Measurements from ENCODE around the gene HYAL3. TPM values are rescaled to one million over a fixed set of nuclear protein-coding genes. Genes with fewer than 3 reads are reported as not detected.
"Not testable (repeated sequence)": the region's sequence is repeated elsewhere in the genome, so short reads cannot be mapped to it uniquely, and the experiment has no call there.

Gene HYAL3
- polyA plus RNA-seq, 1 experiment: 3.0 TPM

DNA sequence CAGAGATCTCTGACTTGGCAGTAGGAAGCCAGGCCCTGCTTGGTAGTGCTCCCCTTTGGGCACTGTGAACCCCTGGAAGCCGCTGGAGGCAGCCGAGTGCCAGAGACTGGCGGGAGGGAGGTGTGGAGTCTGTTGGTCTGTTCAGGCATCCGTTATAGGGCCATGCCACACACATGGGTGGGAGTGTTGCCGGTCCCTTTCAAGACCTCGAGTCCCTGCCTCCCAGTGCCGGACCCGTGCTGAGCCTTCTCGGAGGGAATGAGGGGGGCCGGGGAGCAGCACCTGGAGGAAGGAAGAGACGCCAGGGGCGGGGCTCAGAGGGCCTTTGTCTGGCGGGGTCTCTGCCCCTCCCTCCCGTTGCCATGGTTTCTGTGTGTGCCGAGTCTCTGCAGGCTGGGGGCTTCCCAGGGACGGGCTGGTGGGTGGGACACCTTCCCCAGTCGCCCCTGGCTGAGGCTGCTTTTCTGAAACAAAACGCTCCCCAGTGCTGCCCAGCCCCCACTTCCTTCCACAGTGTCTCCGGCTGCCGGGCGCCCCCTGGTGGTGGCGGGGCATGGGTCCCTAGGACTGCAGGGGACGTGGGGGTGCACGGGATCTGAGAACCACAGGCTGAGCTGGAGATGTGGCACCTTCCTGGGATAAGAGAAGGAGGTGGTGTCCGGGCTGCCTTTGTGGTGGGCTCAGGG lies 53.2 kb downstream of the HYAL3 start:
- peak overlapping the region; percentile 91 for H3K27ac ChIP-seq (ENCODE audit: low read depth, low read length)
- H3K27me3 ChIP-seq (ENCODE audit: control insufficient read depth, insufficient read depth, low read length): no peaks in the 10 kb centered on the region
- H3K9me3 ChIP-seq (ENCODE audit: control insufficient read depth, insufficient read depth, low read length): no peaks in the 10 kb centered on the region; the same call in 1 of the 2 replicates
- ChIA-PET POLR2A (interaction anchor here (0.8 to 2.8 kb wide), 6 partner anchors 10 to 91 kb away, joined by 3 to 24 read pairs (median 4); partner anchors contain the start of gene GNAI2), CTCF (interaction anchor here (0.6 to 1.9 kb wide), 28 partner anchors 8 to 1949 kb away, joined by 3 to 45 read pairs (median 5); partner anchors contain the start of genes GNAI2, GNAT1, HYAL3 and NAA80)
- peak overlapping the region; percentile 49 for H3K4me3 ChIP-seq (ENCODE audit: low read depth, low read length)
- no peak for DNase-seq (ENCODE audit: low read depth, low spot score)
- TF ChIP-seq, protein P1, sequence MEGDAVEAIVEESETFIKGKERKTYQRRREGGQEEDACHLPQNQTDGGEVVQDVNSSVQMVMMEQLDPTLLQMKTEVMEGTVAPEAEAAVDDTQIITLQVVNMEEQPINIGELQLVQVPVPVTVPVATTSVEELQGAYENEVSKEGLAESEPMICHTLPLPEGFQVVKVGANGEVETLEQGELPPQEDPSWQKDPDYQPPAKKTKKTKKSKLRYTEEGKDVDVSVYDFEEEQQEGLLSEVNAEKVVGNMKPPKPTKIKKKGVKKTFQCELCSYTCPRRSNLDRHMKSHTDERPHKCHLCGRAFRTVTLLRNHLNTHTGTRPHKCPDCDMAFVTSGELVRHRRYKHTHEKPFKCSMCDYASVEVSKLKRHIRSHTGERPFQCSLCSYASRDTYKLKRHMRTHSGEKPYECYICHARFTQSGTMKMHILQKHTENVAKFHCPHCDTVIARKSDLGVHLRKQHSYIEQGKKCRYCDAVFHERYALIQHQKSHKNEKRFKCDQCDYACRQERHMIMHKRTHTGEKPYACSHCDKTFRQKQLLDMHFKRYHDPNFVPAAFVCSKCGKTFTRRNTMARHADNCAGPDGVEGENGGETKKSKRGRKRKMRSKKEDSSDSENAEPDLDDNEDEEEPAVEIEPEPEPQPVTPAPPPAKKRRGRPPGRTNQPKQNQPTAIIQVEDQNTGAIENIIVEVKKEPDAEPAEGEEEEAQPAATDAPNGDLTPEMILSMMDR (IDR thresholded peaks at IDR 0.05; ENCODE audit: low read depth, low read length): peak; percentile 97

DNA sequence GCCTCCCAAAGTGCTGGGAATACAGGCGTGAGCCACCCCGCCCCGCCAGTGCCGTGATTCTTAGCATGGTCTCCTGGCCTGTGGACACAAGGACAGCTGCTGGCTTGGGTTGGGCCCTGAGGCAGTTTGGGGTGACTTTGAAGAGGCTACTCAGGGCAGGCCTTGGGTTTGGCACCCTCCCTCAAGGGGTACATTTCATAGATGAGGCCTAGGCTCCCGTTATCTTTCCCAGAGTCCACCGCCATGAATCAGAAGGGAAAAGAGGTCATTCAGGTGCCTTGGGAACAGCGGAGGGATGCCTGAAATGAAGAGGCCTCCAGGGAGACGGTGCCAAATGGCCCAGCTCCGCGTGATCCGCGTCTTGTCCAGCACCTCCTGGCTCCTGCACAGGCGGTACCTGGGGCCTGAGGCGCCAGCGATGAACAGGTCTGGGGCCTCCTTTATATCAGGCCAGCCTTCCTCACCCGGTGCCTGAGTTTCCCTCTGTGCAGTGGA lies 53.9 kb downstream of the HYAL3 start:
- CTCF ChIA-PET: no interaction called here
- Histone ChIP-seq H3K4me3 (ENCODE audit: low read depth, low read length) (peak overlapping the region; percentile 49; the same call in 1 of the 2 replicates), H3K27ac (ENCODE audit: low read depth, low read length) (peak overlapping the region; percentile 91), H3K9me3 (ENCODE audit: control insufficient read depth, insufficient read depth, low read length) (no peaks in the 10 kb centered on the region; the same call in 1 of the 2 replicates), H3K27me3 (ENCODE audit: control insufficient read depth, insufficient read depth, low read length) (no peaks in the 10 kb centered on the region)
- TF ChIP-seq, protein P1 (IDR thresholded peaks at IDR 0.05; ENCODE audit: low read depth, low read length): no peak
- DNase-seq (ENCODE audit: low read depth, low spot score): no peak
- POLR2A ChIA-PET: interaction anchor here (1.2 to 1.6 kb wide), 2 partner anchors 10 to 50 kb away, joined by 3 to 4 read pairs; no protein-coding TSS in a partner anchor

DNA sequence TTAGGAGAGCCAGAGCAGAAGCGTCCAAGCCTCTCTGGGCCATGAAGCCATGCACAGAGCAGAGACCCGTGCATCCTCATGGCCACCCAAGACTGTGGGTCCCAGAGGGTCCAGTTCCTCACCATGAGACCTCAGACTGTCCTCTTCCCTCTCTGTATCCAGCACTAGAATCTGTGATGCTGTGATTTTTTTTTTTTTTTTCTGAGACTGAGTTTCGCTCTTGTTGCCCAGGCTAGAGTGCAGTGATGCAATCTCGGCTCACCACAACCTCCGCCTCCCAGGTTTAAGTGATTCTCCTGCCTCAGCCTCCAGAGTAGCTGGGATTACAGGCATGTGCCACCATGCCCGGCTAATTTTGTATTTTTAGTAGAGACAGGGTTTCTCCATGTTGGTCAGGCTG lies 54.4 kb downstream of the HYAL3 start:
- not testable (repeated sequence) for H3K27ac ChIP-seq (ENCODE audit: low read depth, low read length); H3K27me3 ChIP-seq (ENCODE audit: control insufficient read depth, insufficient read depth, low read length); H3K9me3 ChIP-seq (ENCODE audit: control insufficient read depth, insufficient read depth, low read length); DNase-seq (ENCODE audit: low read depth, low spot score); H3K4me3 ChIP-seq (ENCODE audit: low read depth, low read length)
- ChIA-PET POLR2A (interaction anchor here (1.6 kb wide), 1 partner anchor 9 kb away, joined by 3 read pairs; no protein-coding TSS in a partner anchor), CTCF (interaction anchor here (1.3 kb wide), 1 partner anchor 15 kb away, joined by 3 read pairs; no protein-coding TSS in a partner anchor)

DNA sequence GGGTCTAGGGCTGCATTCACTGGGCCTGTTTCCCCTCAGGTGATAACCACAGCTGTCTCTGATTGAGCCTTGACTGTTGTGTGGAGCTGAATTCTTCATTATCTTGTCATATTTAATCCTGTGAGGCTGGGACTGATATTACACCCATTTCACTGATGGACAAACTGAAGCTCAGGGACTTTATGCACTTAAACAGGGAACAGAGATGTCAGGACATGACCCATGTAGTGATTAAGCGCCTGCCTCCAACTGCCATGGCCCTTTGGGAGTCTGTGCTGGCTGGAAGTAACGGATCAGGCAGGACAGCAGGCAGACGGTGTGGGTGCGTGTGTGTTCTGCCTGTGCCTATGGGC lies 55.7 kb downstream of the HYAL3 start:
- no peak for DNase-seq (ENCODE audit: low read depth, low spot score)
- TF ChIP-seq, protein P1 (IDR thresholded peaks at IDR 0.05; ENCODE audit: low read depth, low read length): no peak
- ChIA-PET POLR2A (no interaction called here), CTCF (interaction anchor here (0.6 to 1.6 kb wide), 9 partner anchors 8 to 49 kb away, joined by 3 to 13 read pairs (median 4); no protein-coding TSS in a partner anchor)
- no peak overlapping the region for H3K4me3 ChIP-seq (ENCODE audit: low read depth, low read length)
- no peaks in the 10 kb centered on the region; the same call in 1 of the 2 replicates for H3K9me3 ChIP-seq (ENCODE audit: control insufficient read depth, insufficient read depth, low read length)
- peak overlapping the region; percentile 65 for H3K27ac ChIP-seq (ENCODE audit: low read depth, low read length)
- no peaks in the 10 kb centered on the region for H3K27me3 ChIP-seq (ENCODE audit: control insufficient read depth, insufficient read depth, low read length)

DNA sequence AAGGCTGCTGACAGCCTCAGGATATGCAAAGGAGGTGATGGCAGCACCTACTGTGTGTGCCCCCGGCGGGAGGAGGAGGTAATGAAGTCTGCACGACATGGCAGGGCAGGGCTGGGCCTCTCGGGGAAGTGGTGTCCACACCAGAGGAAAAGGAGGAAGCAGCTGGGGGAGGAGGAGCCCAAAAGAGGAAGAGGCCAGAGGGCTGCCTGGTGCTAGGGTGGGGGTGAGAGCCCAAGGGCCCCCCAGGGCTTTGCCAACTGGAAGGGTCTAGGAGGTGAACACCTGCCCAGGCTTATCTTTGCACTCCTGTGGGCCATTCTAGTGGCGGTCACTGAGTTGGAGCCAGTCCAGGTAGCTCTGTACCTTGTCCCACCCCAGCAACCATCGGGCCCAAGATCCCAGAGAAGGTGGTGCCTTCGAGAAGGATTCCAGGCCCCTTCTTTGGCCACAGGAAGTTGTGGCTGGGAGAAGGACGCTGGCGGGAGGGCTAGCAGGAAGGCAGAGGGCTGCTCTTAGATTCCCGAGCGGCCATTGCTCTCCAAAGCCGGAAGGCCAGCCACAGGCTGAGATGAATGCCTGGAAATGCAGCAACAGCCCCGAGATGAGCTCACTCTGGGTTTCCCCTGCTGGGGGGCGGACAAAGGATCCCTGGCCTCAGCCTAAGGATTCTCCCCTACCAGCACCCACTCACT lies 56.2 kb downstream of the HYAL3 start:
- ChIA-PET POLR2A (no interaction called here), CTCF (interaction anchor here (0.6 to 2.0 kb wide), 8 partner anchors 8 to 48 kb away, joined by 3 to 13 read pairs (median 4); no protein-coding TSS in a partner anchor)
- peak overlapping the region; percentile 65 for H3K27ac ChIP-seq (ENCODE audit: low read depth, low read length)
- no peak overlapping the region for H3K4me3 ChIP-seq (ENCODE audit: low read depth, low read length)
- DNase-seq (ENCODE audit: low read depth, low spot score): no peak
- TF ChIP-seq, protein P1 (IDR thresholded peaks at IDR 0.05; ENCODE audit: low read depth, low read length): no peak
- H3K9me3 ChIP-seq (ENCODE audit: control insufficient read depth, insufficient read depth, low read length): no peaks in the 10 kb centered on the region; the same call in 1 of the 2 replicates
- H3K27me3 ChIP-seq (ENCODE audit: control insufficient read depth, insufficient read depth, low read length): no peaks in the 10 kb centered on the region

Other genes with a start within 250 kb of the HYAL3 start
- gene RBM5, start 210.5 kb downstream of the HYAL3 start, polyA plus RNA-seq (2011; rRNA removed): 205 and 253 TPM in 2 replicates
- gene SEMA3F, start 144.1 kb downstream of the HYAL3 start, polyA plus RNA-seq (2011; rRNA removed): 14.7 and 17.1 TPM in 2 replicates
- not detected in 2 replicates for gene GNAT1, start 107.8 kb downstream of the HYAL3 start, polyA plus RNA-seq (2011; rRNA removed)
- gene SLC38A3, start 94.1 kb downstream of the HYAL3 start, polyA plus RNA-seq (2011; rRNA removed): 0.06 and 0.11 TPM in 2 replicates
- 603 and 661 TPM in 2 replicates for gene GNAI2, start 63.2 kb downstream of the HYAL3 start, polyA plus RNA-seq (2011; rRNA removed)
- 22.0 and 24.7 TPM in 2 replicates for gene SEMA3B, start 30.3 kb downstream of the HYAL3 start, polyA plus RNA-seq (2011; rRNA removed)
- not detected in 2 replicates for gene LSMEM2, start 20.3 kb downstream of the HYAL3 start, polyA plus RNA-seq (2011; rRNA removed)
- 19.3 and 20.6 TPM in 2 replicates for gene IFRD2, start 7.0 kb downstream of the HYAL3 start, polyA plus RNA-seq (2011; rRNA removed)
- gene NAA80, start within 50 bp of the HYAL3 start, polyA plus RNA-seq (2011; rRNA removed): 2.0 and 4.6 TPM in 2 replicates
- 0.25 and 0.32 TPM in 2 replicates for gene HYAL1, start 4.2 kb upstream of the HYAL3 start, polyA plus RNA-seq (2011; rRNA removed)
- 46.6 and 59.7 TPM in 2 replicates for gene HYAL2, start 23.3 kb upstream of the HYAL3 start, polyA plus RNA-seq (2011; rRNA removed)
- 25.3 and 28.1 TPM in 2 replicates for gene TUSC2, start 28.8 kb upstream of the HYAL3 start, polyA plus RNA-seq (2011; rRNA removed)
- gene RASSF1, start 41.4 kb upstream of the HYAL3 start, polyA plus RNA-seq (2011; rRNA removed): 25.1 and 26.5 TPM in 2 replicates
- 0.87 and 1.1 TPM in 2 replicates for gene ZMYND10, start 46.3 kb upstream of the HYAL3 start, polyA plus RNA-seq (2011; rRNA removed)
- gene NPRL2, start 51.4 kb upstream of the HYAL3 start, polyA plus RNA-seq (2011; rRNA removed): 25.6 and 30.2 TPM in 2 replicates
- gene CYB561D2, start 51.5 kb upstream of the HYAL3 start, polyA plus RNA-seq (2011; rRNA removed): 14.5 and 19.7 TPM in 2 replicates
- 26.6 and 38.1 TPM in 2 replicates for gene TMEM115, start 60.1 kb upstream of the HYAL3 start, polyA plus RNA-seq (2011; rRNA removed)
- 0.09 TPM in 2 replicates for gene CACNA2D2, start 204.2 kb upstream of the HYAL3 start, polyA plus RNA-seq (2011; rRNA removed)